ENCODE results near the gene NOP9.
A peak's percentile ranks its signal among the peaks of the same experiment; 100 is the strongest.

NOP9 gene

GRCh38 chr14:24309538-24310264 lies 10.1 kb downstream of the NOP9 start, which contains the start of gene LTB4R2:
Gene LTB4R2, plus strand, starts transcription at chr14:24310140. Its CDS starts 525 bp downstream, at chr14:24310665.
- no peak for DNase-seq (ENCODE audit: low read depth)

GRCh38 chr14:24310265-24310645 lies 10.6 kb downstream of the NOP9 start:
- DNase-seq (ENCODE audit: low read depth) = no peak

- DNase-seq (ENCODE audit: low read depth) = peak; percentile 41
Measured at GRCh38 chr14:24310646-24311604, 11.3 kb downstream of the NOP9 start, which contains the start of gene LTB4R. Gene LTB4R, plus strand, starts transcription at chr14:24311502. Its CDS starts 4,150 bp downstream, at chr14:24315652.

GRCh38 chr14:24311837-24312615 lies 12.4 kb downstream of the NOP9 start:
- DNase-seq (ENCODE audit: low read depth) = no peak

GRCh38 chr14:24312736-24313507 lies 13.3 kb downstream of the NOP9 start:
- no peak for DNase-seq (ENCODE audit: low read depth)

- DNase-seq (ENCODE audit: low read depth) = no peak
Measured at GRCh38 chr14:24313913-24314312, 14.3 kb downstream of the NOP9 start.

- DNase-seq (ENCODE audit: low read depth) = no peak
Measured at GRCh38 chr14:24314377-24315193, 14.9 kb downstream of the NOP9 start.

- no peak for DNase-seq (ENCODE audit: low read depth)
Measured at GRCh38 chr14:24315243-24315806, 15.7 kb downstream of the NOP9 start.

GRCh38 chr14:24315807-24316596 lies 16.4 kb downstream of the NOP9 start:
- no peak for DNase-seq (ENCODE audit: low read depth)

- no peak for DNase-seq (ENCODE audit: low read depth)
Measured at GRCh38 chr14:24316597-24316950, 16.9 kb downstream of the NOP9 start.

- DNase-seq (ENCODE audit: low read depth) = no peak
Measured at GRCh38 chr14:24317141-24317928, 17.7 kb downstream of the NOP9 start.

- no peak for DNase-seq (ENCODE audit: low read depth)
Measured at GRCh38 chr14:24321212-24321975, 21.7 kb downstream of the NOP9 start.

GRCh38 chr14:24322672-24323071 lies 23.0 kb downstream of the NOP9 start:
- no peak for DNase-seq (ENCODE audit: low read depth)

GRCh38 chr14:24323341-24323740 lies 23.7 kb downstream of the NOP9 start:
- no peak for DNase-seq (ENCODE audit: low read depth)

- no peak for DNase-seq (ENCODE audit: low read depth)
Measured at GRCh38 chr14:24324024-24324423, 24.4 kb downstream of the NOP9 start.

GRCh38 chr14:24325041-24325530 lies 25.4 kb downstream of the NOP9 start:
- DNase-seq (ENCODE audit: low read depth) = no peak

GRCh38 chr14:24325963-24326362 lies 26.3 kb downstream of the NOP9 start:
- DNase-seq (ENCODE audit: low read depth) = no peak

- DNase-seq (ENCODE audit: low read depth) = no peak
Measured at GRCh38 chr14:24327303-24327702, 27.7 kb downstream of the NOP9 start.
